ENCODE results near the gene DNAH10.

GRCh38 chr12:123929946-123930583 lies 168.0 kb downstream of the DNAH10 start:
- TF ChIP-seq HOXA7 (CRISPR knock-in tag; IDR thresholded peaks at IDR 0.05; ENCODE audit: borderline replicate concordance) (no peak), CTCF (tag by site-specific recombination; IDR thresholded peaks at IDR 0.05) (no peak), ZNF121 (tag by site-specific recombination; IDR thresholded peaks at IDR 0.05) (no peak), ZNF335 (tag by site-specific recombination; conservative IDR thresholded peaks at IDR 0.05) (no peak), GLI4 (tag by site-specific recombination; IDR thresholded peaks at IDR 0.05) (no peak), ZNF350 (tag by site-specific recombination; IDR thresholded peaks at IDR 0.05) (no peak), ZSCAN30 (tag by site-specific recombination; IDR thresholded peaks at IDR 0.05) (no peak), ZNF133 (tag by site-specific recombination; IDR thresholded peaks at IDR 0.05) (no peak), ZNF501 (tag by site-specific recombination; IDR thresholded peaks at IDR 0.05) (no peak), ZNF677 (tag by site-specific recombination; IDR thresholded peaks at IDR 0.05) (no peak), MEIS1 (CRISPR knock-in tag; IDR thresholded peaks at IDR 0.05; ENCODE audit: borderline replicate concordance) (no peak)
